Measurements from ENCODE around the gene ZNF711.
"Not testable (repeated sequence)": the region's sequence is repeated elsewhere in the genome, so short reads cannot be mapped to it uniquely, and the experiment has no call there.

Gene ZNF711

DNA sequence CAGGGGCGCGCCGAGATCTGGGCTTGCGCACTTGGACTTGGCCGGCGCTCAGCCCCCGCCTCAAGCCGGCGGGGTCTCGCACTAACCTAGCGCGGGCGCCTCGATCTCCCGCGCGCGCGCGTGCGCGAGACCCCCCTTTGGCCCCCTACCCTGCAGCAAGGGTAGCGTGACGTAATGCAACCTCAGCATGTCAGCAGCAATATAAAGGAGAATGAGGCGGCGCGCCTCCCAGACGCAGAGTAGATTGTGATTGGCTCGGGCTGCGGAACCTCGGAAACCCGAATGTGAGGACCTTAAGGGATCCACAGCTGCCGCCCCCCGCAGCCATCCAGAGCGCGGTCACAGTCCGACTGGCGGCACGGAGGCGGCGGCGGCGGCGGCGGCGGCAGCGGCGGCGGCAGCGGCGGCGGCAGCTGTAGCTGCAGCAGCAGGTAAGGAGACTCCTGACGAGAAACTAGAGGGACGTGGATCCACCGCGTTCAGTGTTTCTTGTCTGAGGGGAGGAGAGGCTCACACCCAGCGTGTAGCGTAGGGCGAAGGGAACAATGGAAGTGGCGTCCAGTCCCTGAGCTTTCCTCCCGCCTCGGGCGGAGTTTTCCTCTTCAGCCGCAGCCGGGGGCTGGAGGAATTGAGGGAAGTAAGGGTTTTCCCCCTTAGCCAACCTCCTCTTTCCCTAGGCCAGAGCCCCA lies at the start of gene ZNF711, which contains the start of gene SATL1:
ZNF711 (plus strand) TSS at position 231 of the 689 bp plus-strand sequence. CDS start 3,582 bp downstream, outside the sequence.
SATL1 (minus strand) TSS at position 19 of the 689 bp plus-strand sequence. CDS start 134,811 bp downstream, outside the sequence.
- DNase-seq (ENCODE audit: low read depth) = peak; percentile 14

DNA sequence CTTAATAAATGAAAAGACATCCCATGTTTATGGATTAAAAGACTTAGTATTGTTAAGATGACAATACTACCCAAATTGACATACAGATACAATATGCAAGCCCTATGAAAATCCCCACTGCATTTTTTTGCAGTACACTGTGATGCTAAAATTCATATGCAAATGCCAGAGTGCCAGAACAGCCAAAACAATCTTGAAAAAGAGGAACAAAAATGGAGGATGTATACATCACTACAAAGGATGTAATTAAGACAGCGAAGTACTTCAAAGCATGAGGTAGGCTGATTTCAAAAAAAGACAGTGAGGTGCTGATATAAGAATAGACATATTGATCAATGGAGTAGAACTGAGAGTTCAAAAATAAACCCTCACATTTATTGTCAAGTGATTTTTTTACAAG lies 47.5 kb upstream of the ZNF711 start:
- DNase-seq (ENCODE audit: low read depth) = no peak

DNA sequence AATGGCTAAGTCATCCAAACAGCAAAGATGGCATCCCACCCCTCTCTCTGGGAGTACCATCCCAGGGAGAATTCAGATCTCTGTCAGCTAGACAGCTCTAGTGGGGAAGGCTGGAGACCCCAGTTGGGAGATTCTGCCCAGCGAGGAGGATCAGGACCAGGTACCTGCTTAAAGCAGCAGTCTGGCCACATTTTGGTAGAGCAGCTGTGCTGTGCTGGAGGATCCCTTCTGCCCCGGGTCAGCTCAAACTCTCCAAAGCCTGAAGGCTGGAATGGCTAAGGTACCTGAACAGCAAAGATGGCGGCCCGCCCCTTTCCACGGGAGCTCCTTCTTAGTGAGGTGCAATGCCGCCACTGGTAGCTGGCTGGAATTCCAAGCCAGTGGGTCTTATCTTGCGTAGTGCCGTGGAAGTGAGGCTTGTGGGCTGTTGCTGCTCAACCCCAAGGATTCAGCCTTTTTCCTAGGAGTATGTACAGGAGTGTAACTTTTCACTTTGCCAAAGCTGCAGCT lies 40.3 kb upstream of the ZNF711 start:
- no peak for DNase-seq (ENCODE audit: low read depth)

DNA sequence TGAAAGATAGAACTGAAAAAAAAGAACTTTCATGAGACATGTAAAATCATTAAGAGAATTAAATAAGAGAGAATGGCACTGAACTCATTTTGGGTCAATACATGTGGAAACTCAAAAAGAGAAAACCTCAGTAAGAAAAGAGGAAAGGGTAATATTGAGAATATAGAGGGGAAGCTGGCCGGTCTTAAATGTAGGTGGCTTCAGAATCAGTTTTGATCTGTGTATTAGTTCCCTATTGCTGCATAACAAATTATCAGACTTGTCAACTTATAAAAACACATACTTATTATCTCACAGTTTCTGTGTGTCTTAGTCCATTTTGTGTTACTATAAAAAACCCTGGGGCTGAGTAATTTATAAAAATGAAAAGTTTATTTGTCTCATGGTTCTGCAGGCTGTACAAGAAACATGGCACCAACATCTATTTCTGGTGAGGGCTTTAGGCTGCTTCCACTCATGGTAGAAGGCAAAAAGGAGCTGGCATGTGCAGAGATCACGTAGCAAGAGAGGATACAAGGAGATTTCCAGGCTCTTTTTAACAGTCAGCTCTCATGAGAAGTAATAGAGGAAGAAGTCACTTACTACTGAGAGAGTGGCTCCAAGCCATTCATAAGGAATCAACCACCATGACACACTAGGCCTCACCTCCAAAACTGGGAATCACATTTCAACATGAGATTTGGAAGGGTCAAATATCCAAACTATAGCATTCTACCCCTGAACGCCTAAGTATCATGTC lies 29.8 kb upstream of the ZNF711 start:
- no peak for DNase-seq (ENCODE audit: low read depth)

DNA sequence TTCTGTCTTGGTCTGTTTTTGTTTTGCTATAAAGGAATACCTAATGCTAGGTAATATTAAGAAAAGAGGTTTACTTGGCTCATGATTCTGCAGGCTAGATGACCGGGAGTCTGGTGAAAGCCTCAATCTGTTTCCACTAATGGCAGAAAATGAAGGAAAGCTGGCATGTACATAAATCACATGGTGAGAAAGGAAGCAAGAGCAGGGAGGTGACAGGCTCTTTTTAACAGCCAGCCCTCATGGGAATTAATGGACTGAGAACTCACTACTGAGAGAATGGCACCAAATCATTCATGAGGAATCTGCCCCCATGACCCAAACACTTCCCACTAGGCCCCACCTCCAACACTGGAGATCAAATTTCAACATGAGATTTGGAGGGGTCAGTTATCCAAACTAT lies 27.8 kb upstream of the ZNF711 start:
- no peak for DNase-seq (ENCODE audit: low read depth)

DNA sequence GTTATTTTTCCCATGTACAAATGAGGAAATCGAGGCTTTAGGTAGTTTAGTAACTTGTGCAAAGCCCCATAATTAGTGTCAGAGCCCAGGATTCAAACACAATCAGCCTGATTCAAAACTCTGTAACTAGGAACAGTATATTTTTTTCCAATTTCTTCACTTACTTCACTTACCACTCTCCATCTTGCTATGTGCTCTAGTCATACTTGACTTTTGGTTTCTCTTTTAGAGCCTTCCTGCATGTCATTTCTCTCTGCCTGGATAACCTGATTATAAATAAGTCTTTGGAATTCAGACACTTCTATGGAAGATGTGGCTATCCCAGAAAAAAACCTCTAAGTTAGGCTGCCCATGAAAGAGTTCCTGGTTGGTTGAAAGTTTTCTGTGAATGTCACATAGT lies 22.4 kb upstream of the ZNF711 start:
- no peak for DNase-seq (ENCODE audit: low read depth)

DNA sequence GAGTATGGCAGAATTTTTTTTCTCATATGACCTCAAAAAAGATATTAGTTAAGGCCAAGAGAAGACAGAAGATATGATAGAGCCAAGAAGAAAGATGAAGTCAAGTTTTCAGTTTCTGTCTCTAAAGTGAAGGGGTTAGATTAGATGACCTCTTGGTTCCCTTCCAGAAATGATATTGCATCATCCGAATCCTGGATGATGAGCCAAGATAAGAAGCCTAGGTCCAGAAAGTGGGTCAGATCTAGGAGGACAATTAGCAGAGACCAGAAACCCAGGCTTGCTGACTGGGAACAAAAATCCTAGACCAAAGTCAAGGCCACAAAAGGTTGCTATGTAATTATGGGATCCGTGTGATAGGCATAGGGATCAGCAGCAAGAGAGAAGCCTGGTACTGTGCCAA lies 20.4 kb upstream of the ZNF711 start:
- no peak for DNase-seq (ENCODE audit: low read depth)

DNA sequence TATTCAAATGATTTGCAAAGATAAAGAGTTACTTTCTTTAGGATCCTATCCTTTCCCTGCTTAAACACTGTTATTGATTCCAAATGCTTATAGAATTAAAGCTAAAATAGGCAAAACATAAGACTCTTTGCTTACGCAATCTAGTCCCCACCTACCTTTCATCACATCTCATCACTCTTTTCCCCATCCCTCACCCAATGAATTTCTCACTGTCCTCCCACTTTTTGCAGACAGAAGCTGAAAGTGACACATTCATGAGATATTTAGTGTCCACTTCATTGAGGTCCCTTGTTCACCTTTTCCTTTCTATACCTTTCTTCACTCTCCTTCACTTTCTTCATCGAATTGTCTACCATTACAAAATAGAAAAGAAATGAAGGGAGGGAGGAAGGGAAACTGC lies 636 bp upstream of the ZNF711 start:
- DNase-seq (ENCODE audit: low read depth) = no peak

DNA sequence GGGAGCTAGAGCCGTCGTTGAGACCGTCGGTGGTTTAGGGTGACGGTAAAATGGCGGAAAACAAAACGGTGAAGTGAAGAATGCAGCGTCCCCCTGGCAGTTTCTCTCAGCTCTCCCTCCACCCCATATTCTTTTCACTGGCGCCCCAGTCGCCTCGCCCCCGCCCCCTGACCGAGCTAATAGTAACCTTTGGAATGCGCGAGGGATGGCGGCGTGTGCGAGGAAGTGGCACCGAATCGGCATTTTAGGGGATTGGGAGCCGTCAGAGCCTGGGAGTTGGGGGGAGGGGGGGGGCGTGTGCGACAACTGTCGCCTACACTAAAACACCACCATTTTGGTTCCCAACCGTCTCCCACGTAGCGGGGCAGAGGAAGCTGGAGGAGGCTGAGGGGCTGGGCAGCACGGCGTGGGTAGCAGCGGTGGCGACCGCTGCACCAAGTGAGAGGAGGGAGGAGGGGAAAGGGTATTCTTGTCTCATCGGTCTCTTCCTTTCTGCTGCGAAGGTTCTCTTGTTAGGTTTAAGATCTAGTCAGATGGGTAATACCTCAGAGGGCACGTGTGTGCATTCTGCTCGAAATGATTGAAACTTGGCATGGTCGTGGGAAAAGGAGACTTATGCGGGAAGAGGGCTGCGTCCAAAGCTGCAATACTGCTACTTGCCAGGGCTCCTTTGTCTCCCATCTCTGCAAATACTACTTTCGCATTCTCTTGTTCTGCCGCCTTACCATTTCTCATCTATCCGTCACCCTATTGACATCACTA lies 840 bp downstream of the ZNF711 start:
- DNase-seq (ENCODE audit: low read depth) = no peak

DNA sequence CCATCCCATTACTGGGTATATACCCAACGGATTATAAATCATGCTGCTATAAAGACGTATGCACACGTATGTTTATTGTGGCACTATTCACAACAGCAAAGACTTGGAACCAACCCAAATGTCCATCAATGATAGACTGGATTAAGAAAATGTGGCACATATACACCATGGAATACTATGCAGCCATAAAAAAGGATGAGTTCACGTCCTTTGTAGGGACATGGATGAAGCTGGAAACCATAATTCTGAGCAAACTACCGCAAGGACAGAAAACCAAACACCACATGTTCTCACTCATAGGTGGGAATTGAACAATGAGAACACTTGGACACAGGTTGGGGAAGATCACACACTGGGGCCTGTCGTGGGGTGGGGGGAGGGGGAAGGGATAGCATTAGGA lies 41.5 kb downstream of the ZNF711 start:
- not testable (repeated sequence) for DNase-seq (ENCODE audit: low read depth)

DNA sequence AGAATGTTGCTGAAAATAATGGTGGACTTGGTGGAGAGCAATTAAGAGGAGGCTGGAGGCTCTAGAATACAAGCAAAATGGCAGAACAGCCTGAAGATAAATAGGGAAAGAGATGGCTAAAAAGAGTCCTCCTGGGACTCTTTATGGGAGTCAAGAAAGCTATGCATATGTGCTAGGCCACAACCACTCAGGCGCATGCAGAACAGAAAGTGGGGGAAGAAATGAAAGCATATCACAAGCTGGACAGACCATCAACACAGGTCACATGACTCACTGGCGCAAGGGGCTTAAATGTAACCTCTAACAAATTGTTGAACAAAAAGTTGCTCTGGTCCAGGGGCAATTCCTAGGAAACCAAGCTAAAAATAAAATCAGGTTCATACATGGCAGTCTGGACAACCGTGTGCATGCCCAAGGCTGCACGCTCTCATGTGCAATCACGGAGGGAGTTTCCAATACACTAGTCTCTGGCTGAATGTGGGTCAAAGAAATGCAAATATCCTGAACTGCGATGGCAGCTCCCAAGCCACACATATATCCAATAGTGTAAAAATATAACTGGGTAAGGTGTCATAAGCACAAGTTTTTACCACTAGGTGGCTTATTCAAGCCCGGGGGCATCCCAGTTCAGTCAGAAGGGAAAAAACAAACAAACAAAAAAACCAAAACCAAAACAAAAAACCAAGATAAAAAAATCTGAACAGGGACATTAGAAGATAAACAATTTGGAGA lies 45.4 kb downstream of the ZNF711 start:
- DNase-seq (ENCODE audit: low read depth) = no peak

DNA sequence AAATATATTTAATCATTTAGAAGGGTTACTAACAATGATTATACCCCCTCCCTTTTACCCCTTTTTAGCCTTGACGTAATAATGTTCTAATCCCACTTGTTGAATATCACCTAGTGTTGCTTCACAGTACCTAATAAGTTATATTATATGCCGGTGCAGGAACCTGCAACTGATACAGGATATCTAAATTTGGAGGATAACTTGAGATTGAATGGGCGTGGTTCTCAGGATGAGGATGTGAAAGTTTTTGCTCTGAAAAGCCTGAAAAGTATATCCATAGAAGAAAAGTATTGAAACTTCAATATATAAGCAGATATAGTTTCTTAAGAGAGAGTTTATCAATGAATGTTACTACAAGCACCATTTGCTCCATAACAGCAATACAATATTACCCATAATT lies 59.8 kb downstream of the ZNF711 start:
- DNase-seq (ENCODE audit: low read depth) = no peak

DNA sequence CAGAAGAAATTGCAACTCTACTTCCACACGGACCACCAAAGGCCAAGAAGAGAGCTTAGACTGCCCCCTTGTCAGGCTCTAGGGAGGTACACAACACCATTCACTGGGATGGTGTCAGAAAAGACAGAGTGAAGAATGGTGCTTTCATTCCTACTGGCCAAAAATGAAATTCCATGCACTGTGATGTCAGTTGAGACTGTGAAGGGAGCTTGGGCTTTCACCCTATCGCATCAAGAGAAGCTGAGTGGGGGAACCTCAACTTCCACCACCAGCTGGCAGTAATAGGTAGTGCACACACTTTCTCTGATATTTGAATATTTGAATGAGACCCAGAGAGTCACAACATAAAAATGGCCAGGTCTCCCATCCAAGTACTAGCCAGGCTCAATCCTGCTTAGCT lies 65.9 kb downstream of the ZNF711 start:
- no peak for DNase-seq (ENCODE audit: low read depth)

DNA sequence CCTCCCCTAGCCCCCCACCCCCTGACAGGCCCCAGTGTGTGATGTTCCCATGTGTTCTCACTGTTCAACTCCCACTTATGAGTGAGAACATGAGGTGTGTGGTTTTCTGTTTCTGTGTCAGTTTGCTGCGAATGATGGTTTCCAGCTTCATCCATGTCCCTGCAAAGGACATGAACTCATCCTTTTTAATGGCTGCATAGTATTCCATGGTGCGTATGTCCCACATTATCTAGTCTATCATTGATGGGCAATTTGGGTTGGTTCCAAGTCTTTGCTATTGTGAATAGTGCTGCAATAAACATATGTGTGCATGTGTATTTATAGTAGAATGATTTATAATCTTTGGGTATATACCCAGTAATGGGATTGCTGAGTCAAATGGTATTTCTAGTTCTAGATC lies 67.6 kb downstream of the ZNF711 start:
- not testable (repeated sequence) for DNase-seq (ENCODE audit: low read depth)

Measured in fibroblast of the conjunctiva (primary cell).